Esophagus muscularis mucosa (tissue), 4 donors: ENCODE data around the gene SRPK3.

Experiments
- EP300 ChIP-seq: sonication (generic); formaldehyde crosslinking; IDR thresholded peaks from one replicate; pipeline ENCODE4 v1.6.1; 2017; ENCODE audit warnings: antibody characterized with exemption
- POLR2A ChIP-seq: fragments of 450-650 bp; IDR thresholded peaks from one replicate; pipeline ENCODE4 v1.6.1; 2017; ENCODE audit warnings: antibody characterized with exemption, moderate library complexity, mild to moderate bottlenecking, low read depth
- POLR2AphosphoS5 ChIP-seq, 2 donors: sonication (generic); formaldehyde crosslinking; IDR thresholded peaks; one replicate each; pipeline ENCODE4 v1.6.1; 2017; ENCODE audit warnings: antibody characterized with exemption in 2 of 2
- TF ChIP-seq, protein P1 (sequence below), 3 experiments: fragments of 200-600 bp in 2 of 3; fragments of 450-650 bp in 1 of 3; sonication (generic) in 2 of 3; IDR thresholded peaks; one replicate each; pipeline ENCODE4 v1.5.1; 2017 to 2019; ENCODE audit warnings: antibody characterized with exemption in 3 of 3, mild to moderate bottlenecking in 2 of 3, moderate library complexity in 1 of 3

DNA sequence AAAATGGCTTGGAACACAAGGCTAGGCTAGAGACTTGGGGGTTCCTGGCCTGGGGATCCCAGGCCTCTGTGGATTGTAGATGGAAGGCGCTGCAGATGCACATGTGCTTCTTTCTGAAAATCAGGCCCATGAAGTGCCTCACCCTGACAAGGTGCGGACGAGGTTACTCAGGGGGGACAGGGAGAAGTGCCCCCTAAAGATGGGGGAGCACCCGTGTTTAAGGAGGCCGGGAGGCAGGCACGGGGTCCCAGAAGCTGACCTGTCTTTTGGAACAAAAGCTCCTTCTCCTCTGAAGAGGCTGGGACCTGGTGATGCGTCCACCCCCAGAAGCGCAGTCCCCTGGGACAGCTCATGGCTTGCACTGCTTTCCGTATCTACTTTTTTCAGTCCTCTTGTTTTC is 47.1 kb downstream of the SRPK3 start:
- TF ChIP-seq, protein P1, sequence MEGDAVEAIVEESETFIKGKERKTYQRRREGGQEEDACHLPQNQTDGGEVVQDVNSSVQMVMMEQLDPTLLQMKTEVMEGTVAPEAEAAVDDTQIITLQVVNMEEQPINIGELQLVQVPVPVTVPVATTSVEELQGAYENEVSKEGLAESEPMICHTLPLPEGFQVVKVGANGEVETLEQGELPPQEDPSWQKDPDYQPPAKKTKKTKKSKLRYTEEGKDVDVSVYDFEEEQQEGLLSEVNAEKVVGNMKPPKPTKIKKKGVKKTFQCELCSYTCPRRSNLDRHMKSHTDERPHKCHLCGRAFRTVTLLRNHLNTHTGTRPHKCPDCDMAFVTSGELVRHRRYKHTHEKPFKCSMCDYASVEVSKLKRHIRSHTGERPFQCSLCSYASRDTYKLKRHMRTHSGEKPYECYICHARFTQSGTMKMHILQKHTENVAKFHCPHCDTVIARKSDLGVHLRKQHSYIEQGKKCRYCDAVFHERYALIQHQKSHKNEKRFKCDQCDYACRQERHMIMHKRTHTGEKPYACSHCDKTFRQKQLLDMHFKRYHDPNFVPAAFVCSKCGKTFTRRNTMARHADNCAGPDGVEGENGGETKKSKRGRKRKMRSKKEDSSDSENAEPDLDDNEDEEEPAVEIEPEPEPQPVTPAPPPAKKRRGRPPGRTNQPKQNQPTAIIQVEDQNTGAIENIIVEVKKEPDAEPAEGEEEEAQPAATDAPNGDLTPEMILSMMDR (IDR thresholded peaks at IDR 0.05) = no peak
- no peak for TF ChIP-seq POLR2A
- TF ChIP-seq POLR2AphosphoS5 (IDR thresholded peaks at IDR 0.05) = no peak
- TF ChIP-seq EP300 = no peak
